Activated CD4-positive, alpha-beta T cell treated with anti-CD3 and anti-CD28 coated beads for 4 hours (primary cell): ENCODE measurements around the gene PPP1R36.
"Not testable (repeated sequence)": the region's sequence is repeated elsewhere in the genome, so short reads cannot be mapped to it uniquely, and the experiment has no call there.

Source experiments
- DNase-seq, 2 donors: peaks; one replicate each; pipeline ENCODE4 v3.0.0-alpha.2; 2020

PPP1R36 gene

GRCh38 chr14:64617872-64618408 lies 68.2 kb downstream of the PPP1R36 start:
- not testable (repeated sequence) for DNase-seq

- DNase-seq, result no peak
Observed at GRCh38 chr14:64620910-64621309, 71.1 kb downstream of the PPP1R36 start.

- DNase-seq, result no peak
Observed at GRCh38 chr14:64623554-64624165, 73.9 kb downstream of the PPP1R36 start.

- DNase-seq, result no peak
Observed at GRCh38 chr14:64625386-64626232, 75.8 kb downstream of the PPP1R36 start.

- no peak for DNase-seq
Observed at GRCh38 chr14:64628940-64629408, 79.2 kb downstream of the PPP1R36 start.

GRCh38 chr14:64630778-64631177 lies 81.0 kb downstream of the PPP1R36 start:
- no peak for DNase-seq

GRCh38 chr14:64631222-64631621 lies 81.5 kb downstream of the PPP1R36 start:
- DNase-seq, result not testable (repeated sequence)

- DNase-seq, result no peak
Observed at GRCh38 chr14:64632056-64632455, 82.3 kb downstream of the PPP1R36 start.

GRCh38 chr14:64634558-64634957 lies 84.8 kb downstream of the PPP1R36 start:
- no peak for DNase-seq

- peak; percentile 57 to 71 for DNase-seq
Observed at GRCh38 chr14:64636208-64636979, 86.6 kb downstream of the PPP1R36 start.

- no peak for DNase-seq
Observed at GRCh38 chr14:64636980-64637429, 87.2 kb downstream of the PPP1R36 start.

- DNase-seq, result no peak
Observed at GRCh38 chr14:64637735-64638473, 88.1 kb downstream of the PPP1R36 start.

- DNase-seq, result no peak
Observed at GRCh38 chr14:64638625-64639024, 88.9 kb downstream of the PPP1R36 start.
